ENCODE data around the gene CD164L2. TPM values are rescaled to one million over a fixed set of nuclear protein-coding genes. Genes with fewer than 3 reads are reported as not detected.

CD164L2 gene
- total RNA-seq, 1 donor from 2014 or later, result 0.16 TPM

DNA sequence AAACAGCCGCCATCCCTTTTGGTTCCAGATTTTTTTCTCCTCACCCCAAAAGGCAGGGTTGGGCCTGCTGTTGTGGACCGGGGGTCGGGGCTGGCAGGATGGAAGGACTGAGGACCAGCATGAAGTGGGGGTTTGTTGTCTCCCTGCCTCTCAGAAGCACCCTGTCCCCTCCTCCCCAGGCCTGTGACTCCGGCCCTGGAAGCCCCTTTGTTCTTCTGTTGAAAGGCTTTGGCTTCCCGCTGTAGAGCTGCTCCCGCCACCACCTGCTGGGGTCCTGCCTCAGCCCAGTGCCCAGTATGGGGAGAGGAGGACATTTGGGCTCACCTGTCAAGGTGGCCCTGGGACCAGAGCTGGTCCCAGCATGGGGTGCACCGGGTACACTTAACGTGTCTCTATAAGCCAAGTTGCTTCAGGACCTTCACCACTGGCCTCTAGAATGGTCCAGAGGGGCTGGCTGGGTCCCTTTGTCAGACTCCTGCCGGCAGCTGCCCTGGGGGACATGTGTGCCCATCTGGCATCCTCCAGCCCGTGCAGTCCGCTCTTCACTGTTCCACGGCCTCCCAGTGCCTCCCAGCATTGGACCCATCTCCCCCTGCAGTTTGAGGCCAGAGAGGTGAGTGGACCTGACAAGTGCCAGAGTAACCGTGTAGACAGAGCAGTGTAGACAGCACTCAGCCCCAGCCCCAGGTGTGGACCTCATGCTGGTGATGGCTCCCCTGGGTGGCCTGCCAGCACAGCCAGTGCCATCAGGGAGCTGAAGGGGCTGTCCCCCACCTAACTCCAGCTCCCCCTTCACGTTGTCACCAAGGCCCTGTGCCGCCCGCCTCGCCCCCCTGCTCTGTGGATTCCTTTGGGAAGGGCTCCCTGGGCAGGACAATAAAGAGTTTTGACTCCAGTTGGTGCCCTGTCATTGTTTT lies 47.4 kb downstream of the CD164L2 start:
- Mint-ChIP-seq H3K36me3 (ENCODE audit: low read depth) (peaks cover 65% of the 10 kb centered on the region), H3K27me3 (no peaks in the 10 kb centered on the region), H3K27ac (no peak overlapping the region), H3K4me3 (no peak overlapping the region), H3K4me1 (peaks cover 41% of the 10 kb centered on the region), H3K9me3 (no peaks in the 10 kb centered on the region)
- DNase-seq (no peak), ATAC-seq (ENCODE audit: low read depth) (no peak)
- TF ChIP-seq, protein P1, sequence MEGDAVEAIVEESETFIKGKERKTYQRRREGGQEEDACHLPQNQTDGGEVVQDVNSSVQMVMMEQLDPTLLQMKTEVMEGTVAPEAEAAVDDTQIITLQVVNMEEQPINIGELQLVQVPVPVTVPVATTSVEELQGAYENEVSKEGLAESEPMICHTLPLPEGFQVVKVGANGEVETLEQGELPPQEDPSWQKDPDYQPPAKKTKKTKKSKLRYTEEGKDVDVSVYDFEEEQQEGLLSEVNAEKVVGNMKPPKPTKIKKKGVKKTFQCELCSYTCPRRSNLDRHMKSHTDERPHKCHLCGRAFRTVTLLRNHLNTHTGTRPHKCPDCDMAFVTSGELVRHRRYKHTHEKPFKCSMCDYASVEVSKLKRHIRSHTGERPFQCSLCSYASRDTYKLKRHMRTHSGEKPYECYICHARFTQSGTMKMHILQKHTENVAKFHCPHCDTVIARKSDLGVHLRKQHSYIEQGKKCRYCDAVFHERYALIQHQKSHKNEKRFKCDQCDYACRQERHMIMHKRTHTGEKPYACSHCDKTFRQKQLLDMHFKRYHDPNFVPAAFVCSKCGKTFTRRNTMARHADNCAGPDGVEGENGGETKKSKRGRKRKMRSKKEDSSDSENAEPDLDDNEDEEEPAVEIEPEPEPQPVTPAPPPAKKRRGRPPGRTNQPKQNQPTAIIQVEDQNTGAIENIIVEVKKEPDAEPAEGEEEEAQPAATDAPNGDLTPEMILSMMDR (IDR thresholded peaks at IDR 0.05), result no peak
- ChIA-PET POLR2A (interaction anchor here (0.5 to 0.6 kb wide), 2 partner anchors 23 to 61 kb away, joined by 3 to 5 read pairs; no protein-coding TSS in a partner anchor), CTCF (interaction anchor here (1.4 kb wide), 1 partner anchor 55 kb away, joined by 4 read pairs; no protein-coding TSS in a partner anchor)
- intact Hi-C loops (cut with micrococcal nuclease), result no loop called here

DNA sequence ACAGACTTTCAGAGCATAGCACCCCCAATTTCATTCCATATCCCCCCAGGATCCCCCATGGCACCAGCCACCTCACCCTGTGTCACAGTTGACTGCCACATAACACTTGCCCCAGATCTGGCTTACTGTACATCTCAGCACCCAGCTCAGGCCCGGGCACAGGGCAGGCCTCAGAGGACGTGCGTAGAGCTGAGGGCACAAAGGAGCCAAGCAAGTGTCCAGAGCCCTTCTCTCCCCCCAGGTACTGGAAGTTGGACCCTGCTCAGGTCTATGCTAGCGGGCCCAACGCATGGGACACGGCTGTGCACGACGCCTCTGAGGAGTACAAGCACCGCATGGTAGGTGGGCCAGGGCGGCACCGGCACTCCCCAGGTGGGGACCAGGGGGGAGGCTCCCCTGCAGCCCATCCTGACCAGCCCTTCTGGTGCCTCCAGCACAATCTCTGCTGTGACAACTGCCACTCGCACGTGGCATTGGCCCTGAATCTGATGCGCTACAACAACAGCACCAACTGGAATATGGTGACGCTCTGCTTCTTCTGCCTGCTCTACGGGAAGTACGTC lies 49.3 kb downstream of the CD164L2 start:
- DNase-seq, result no peak
- intact Hi-C loops (cut with micrococcal nuclease), result loop anchor here (2.0 kb wide), 1 partner anchor 23 kb away; no protein-coding TSS in a partner anchor
- peaks cover 30% of the 10 kb centered on the region for H3K4me1 Mint-ChIP-seq
- H3K27me3 Mint-ChIP-seq, result no peaks in the 10 kb centered on the region
- H3K27ac Mint-ChIP-seq, result no peak overlapping the region
- H3K4me3 Mint-ChIP-seq, result no peak overlapping the region
- peaks cover 79% of the 10 kb centered on the region for H3K36me3 Mint-ChIP-seq (ENCODE audit: low read depth)
- TF ChIP-seq, protein P1 (IDR thresholded peaks at IDR 0.05), result no peak
- POLR2A ChIA-PET, result interaction anchor here (0.9 to 1.7 kb wide), 3 partner anchors 20 to 23 kb away, joined by 3 to 8 read pairs (median 6); no protein-coding TSS in a partner anchor
- CTCF ChIA-PET, result interaction anchor here (0.8 to 3.7 kb wide), 9 partner anchors 9 to 329 kb away, joined by 5 to 27 read pairs (median 9); partner anchors contain the start of genes AHDC1 and SYTL1
- H3K9me3 Mint-ChIP-seq, result no peaks in the 10 kb centered on the region
- ATAC-seq (ENCODE audit: low read depth), result no peak

DNA sequence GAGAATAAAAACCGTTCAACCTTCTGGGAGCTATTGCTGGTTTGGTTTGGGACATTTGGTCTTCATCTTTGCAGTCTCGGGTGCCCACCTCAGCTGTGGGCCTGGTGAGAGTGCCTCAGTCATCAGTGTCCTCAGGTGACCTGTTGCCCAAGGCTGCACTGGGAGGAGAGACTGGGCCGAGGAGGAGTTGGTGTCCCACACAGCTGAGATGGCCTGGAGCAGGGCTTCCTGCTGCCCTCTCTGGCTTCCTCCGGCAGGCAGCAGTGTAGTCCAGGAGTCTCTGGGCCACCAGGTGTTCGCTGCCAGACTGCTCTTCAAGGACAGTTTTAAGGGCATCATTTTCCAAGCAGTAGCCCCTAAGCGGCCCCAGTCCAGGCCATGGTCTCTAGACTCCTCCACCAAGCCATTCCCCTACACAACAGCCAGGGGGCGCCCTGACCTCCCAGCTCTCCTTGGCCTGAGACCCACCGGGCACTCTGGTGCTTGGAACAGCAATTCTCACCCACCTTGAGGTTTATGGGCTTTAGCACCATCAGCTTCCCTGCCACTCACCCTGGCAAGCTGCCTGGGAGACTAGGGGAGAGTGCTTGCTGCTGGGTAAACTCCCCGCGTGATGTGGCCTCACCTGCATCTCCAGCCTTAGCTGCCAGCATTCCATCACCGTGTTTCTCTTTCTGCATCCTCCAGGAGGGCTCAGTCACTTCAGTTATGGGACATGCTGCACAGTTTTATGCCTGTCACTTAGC lies 50.4 kb downstream of the CD164L2 start:
- H3K9me3 Mint-ChIP-seq, result no peaks in the 10 kb centered on the region
- DNase-seq, result peak; percentile 49
- intact Hi-C loops (cut with micrococcal nuclease), result loop anchor here (1.0 to 2.0 kb wide), 4 partner anchors 24 to 274 kb away; no protein-coding TSS in a partner anchor
- peaks cover 85% of the 10 kb centered on the region for H3K36me3 Mint-ChIP-seq (ENCODE audit: low read depth)
- H3K27me3 Mint-ChIP-seq, result no peaks in the 10 kb centered on the region
- TF ChIP-seq, protein P1 (IDR thresholded peaks at IDR 0.05), result no peak
- H3K4me3 Mint-ChIP-seq, result no peak overlapping the region
- H3K27ac Mint-ChIP-seq, result no peak overlapping the region
- POLR2A ChIA-PET, result interaction anchor here (0.8 to 1.7 kb wide), 5 partner anchors 10 to 63 kb away, joined by 4 to 15 read pairs (median 8); partner anchors contain the start of genes SYTL1 and TMEM222
- peaks cover 34% of the 10 kb centered on the region for H3K4me1 Mint-ChIP-seq
- peak; percentile 92 for ATAC-seq (ENCODE audit: low read depth)
- CTCF ChIA-PET, result interaction anchor here (0.8 to 3.7 kb wide), 22 partner anchors 9 to 330 kb away, joined by 3 to 27 read pairs (median 6); partner anchors contain the start of genes AHDC1, GPR3, MAP3K6 and SYTL1

DNA sequence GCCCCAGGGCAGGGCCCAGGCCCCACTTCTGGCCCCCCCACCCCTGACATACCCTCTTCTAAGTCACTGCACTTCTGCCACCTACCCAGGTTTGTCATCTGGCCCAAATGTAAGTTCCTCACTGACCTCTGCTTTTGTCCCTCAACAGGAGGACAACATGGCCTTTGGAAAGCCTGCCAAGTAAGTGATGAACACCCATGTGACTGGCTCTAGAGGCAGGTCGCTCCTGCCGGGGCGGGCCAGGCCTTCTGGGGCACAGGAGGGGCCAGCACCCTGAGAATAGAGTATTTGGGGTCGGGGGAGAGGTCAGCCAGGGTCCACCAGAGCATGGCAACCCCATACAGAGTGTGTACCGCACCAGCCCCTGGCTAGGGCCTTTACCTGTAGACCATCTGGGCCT lies 51.2 kb downstream of the CD164L2 start:
- Mint-ChIP-seq H3K4me1 (peaks cover 37% of the 10 kb centered on the region), H3K27me3 (no peaks in the 10 kb centered on the region)
- POLR2A ChIA-PET, result interaction anchor here (1.2 to 1.7 kb wide), 4 partner anchors 9 to 25 kb away, joined by 4 to 15 read pairs (median 7); partner anchors contain the start of genes SYTL1 and TMEM222

More for the DNA sequence above, 51.2 kb downstream of the CD164L2 start:
- TF ChIP-seq, protein P1 (IDR thresholded peaks at IDR 0.05), result no peak
- DNase-seq, result no peak
- no peak for ATAC-seq (ENCODE audit: low read depth)
- intact Hi-C loops (cut with micrococcal nuclease), result loop anchor here (1.0 to 2.0 kb wide), 4 partner anchors 25 to 274 kb away; no protein-coding TSS in a partner anchor
- CTCF ChIA-PET, result interaction anchor here (1.0 to 3.7 kb wide), 18 partner anchors 9 to 272 kb away, joined by 3 to 27 read pairs (median 9); partner anchors contain the start of genes AHDC1, GPR3, MAP3K6 and SYTL1
- Mint-ChIP-seq H3K27ac (no peak overlapping the region), H3K4me3 (no peak overlapping the region), H3K36me3 (ENCODE audit: low read depth) (peaks cover 85% of the 10 kb centered on the region), H3K9me3 (no peaks in the 10 kb centered on the region)

All from activated B cell treated with CpG ODN at 0.5 μM for 24 hours (primary cell).